ENCODE results near the gene TSPAN9.

The TSPAN9 gene

GRCh38 chr12:3144495-3144894 lies 67.3 kb downstream of the TSPAN9 start:
- H2AFZ ChIP-seq = no peak overlapping the region
- no peak overlapping the region for H3K9ac ChIP-seq
- H3K79me2 ChIP-seq = peaks cover 57% of the 10 kb centered on the region
- peaks cover 15% of the 10 kb centered on the region for H3K4me1 ChIP-seq
- no peaks in the 10 kb centered on the region for H3K27me3 ChIP-seq (ENCODE audit: control insufficient read depth, insufficient read depth, low read length)
- H3K27ac ChIP-seq = no peak overlapping the region
- H3K36me3 ChIP-seq (ENCODE audit: control insufficient read depth, insufficient read depth, low read length) = no peaks in the 10 kb centered on the region
- no peaks in the 10 kb centered on the region for H3K9me3 ChIP-seq (ENCODE audit: control insufficient read depth, low read length)
- TF ChIP-seq CTCF (IDR thresholded peaks at IDR 0.05) = no peak
- no peak overlapping the region for H3K4me3 ChIP-seq (ENCODE audit: low read depth, low read length)
- H3K4me2 ChIP-seq (ENCODE audit: low read length) = no peak overlapping the region

GRCh38 chr12:3145033-3145432 lies 67.9 kb downstream of the TSPAN9 start:
- TF ChIP-seq CTCF (IDR thresholded peaks at IDR 0.05) = no peak
- Histone ChIP-seq H2AFZ (no peak overlapping the region), H3K27me3 (ENCODE audit: control insufficient read depth, insufficient read depth, low read length) (no peaks in the 10 kb centered on the region), H3K9ac (no peak overlapping the region), H3K79me2 (peaks cover 54% of the 10 kb centered on the region), H3K9me3 (ENCODE audit: control insufficient read depth, low read length) (no peaks in the 10 kb centered on the region), H3K4me2 (ENCODE audit: low read length) (no peak overlapping the region), H3K36me3 (ENCODE audit: control insufficient read depth, insufficient read depth, low read length) (no peaks in the 10 kb centered on the region), H3K4me1 (peaks cover 15% of the 10 kb centered on the region), H3K27ac (no peak overlapping the region), H3K4me3 (ENCODE audit: low read depth, low read length) (no peak overlapping the region)

- H3K36me3 ChIP-seq (ENCODE audit: control insufficient read depth, insufficient read depth, low read length) = no peaks in the 10 kb centered on the region
- H3K4me2 ChIP-seq (ENCODE audit: low read length) = no peak overlapping the region
- peaks cover 53% of the 10 kb centered on the region for H3K79me2 ChIP-seq
- H3K9me3 ChIP-seq (ENCODE audit: control insufficient read depth, low read length) = no peaks in the 10 kb centered on the region
- H3K9ac ChIP-seq = no peak overlapping the region
- H3K27ac ChIP-seq = no peak overlapping the region
- TF ChIP-seq CTCF (IDR thresholded peaks at IDR 0.05) = no peak
- H3K4me3 ChIP-seq (ENCODE audit: low read depth, low read length) = no peak overlapping the region
- H3K27me3 ChIP-seq (ENCODE audit: control insufficient read depth, insufficient read depth, low read length) = no peaks in the 10 kb centered on the region
- no peak overlapping the region for H2AFZ ChIP-seq
- peaks cover 15% of the 10 kb centered on the region for H3K4me1 ChIP-seq
Observed at GRCh38 chr12:3145546-3146310, 68.5 kb downstream of the TSPAN9 start.

GRCh38 chr12:3147260-3147659 lies 70.1 kb downstream of the TSPAN9 start:
- peaks cover 60% of the 10 kb centered on the region for H3K79me2 ChIP-seq

More at GRCh38 chr12:3147260-3147659, 70.1 kb downstream of the TSPAN9 start:
- TF ChIP-seq CTCF (IDR thresholded peaks at IDR 0.05) = no peak
- no peak overlapping the region for H3K9ac ChIP-seq
- H3K4me2 ChIP-seq (ENCODE audit: low read length) = no peak overlapping the region
- H3K36me3 ChIP-seq (ENCODE audit: control insufficient read depth, insufficient read depth, low read length) = no peaks in the 10 kb centered on the region
- no peak overlapping the region for H2AFZ ChIP-seq
- H3K9me3 ChIP-seq (ENCODE audit: control insufficient read depth, low read length) = no peaks in the 10 kb centered on the region
- H3K27ac ChIP-seq = no peak overlapping the region
- H3K4me1 ChIP-seq = peaks cover 8% of the 10 kb centered on the region
- H3K4me3 ChIP-seq (ENCODE audit: low read depth, low read length) = no peak overlapping the region
- no peaks in the 10 kb centered on the region for H3K27me3 ChIP-seq (ENCODE audit: control insufficient read depth, insufficient read depth, low read length)
